Fibroblast of the conjunctiva (primary cell): Measurements from ENCODE around the gene PGLYRP4.

ENCODE experiments used
- DNase-seq: peaks from one replicate; pipeline ENCODE4 v3.0.0-alpha.2; 2010; ENCODE audit warnings: low read depth

The PGLYRP4 gene

DNA sequence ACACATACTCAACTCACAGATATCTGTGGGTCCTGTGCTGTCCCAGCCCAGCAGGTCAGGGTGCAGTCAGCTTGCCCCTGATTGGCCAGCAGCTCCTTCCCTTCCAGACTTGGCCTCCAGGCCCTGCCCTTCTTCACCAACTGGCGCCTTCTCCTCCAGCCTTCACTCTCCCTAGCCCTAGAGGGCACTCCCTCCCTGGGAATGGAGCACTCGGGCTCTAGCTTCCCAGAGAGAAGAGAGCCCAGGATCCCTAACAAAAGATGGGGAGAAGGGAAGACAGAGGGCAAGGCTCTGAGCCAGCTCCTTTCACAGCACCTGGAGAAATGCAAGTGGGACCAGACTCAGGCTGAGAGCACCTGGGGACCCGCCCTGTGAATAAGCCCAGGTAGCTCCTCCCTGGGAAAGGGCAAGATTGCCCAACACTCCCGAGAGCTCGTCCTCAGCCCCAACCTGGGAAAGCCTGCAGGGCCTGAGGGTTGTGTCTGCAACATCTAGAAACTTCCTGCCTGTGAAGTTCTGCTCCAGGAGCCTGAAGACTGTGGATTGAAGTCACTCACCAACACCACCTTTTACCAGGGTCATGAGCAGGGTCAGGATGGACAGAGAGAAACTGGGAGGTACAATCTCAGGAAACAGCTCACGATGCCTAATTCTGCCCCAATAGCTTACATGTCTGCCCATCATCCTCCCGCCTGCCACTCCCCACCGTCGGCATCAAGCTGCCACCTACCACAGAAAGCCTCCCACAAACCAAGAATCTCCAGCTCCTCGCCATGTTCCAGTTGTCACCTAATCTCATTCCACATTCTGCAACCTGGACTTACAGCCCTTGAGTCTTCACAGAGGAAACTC, at the start of gene PGLYRP4:
PGLYRP4 (minus strand) TSS at position 331 of the 852 bp plus-strand sequence. CDS start 909 bp downstream, outside the sequence.
- DNase-seq = no peak

DNA sequence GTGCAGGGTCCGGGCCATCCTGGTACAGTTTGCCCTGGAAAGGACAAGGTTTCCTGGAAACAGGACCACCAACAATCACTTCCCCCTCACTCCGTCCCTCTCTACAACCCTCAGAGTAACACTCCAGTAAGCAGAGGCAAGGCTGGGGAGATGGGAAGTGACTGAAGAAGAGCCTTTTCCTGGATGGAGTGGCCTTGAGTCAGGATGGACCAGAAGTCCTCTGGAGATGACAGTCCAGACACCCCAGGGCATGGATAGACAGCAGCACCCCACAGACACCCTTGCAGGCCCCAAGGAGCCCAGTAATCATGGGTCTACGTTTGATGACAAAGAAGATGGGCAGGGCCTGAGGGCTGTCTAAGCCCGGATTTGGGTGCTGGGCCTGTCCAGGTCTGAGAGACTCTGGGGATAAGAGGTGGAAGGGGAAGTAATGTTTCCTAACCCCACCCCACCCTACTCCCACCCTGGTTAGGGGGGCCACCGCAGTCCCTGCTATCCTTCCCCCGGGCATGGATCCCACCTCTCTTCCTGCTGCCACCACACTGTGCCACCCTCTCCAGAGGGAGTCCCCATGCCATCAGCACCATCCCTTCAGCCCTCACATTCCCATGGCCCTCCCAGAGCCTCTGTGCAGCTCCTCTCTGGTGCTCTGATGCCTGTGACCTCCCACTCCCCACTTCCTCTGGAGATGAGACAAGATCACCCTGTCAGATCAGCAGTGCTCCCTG, 49.4 kb upstream of the PGLYRP4 start:
- DNase-seq = no peak

DNA sequence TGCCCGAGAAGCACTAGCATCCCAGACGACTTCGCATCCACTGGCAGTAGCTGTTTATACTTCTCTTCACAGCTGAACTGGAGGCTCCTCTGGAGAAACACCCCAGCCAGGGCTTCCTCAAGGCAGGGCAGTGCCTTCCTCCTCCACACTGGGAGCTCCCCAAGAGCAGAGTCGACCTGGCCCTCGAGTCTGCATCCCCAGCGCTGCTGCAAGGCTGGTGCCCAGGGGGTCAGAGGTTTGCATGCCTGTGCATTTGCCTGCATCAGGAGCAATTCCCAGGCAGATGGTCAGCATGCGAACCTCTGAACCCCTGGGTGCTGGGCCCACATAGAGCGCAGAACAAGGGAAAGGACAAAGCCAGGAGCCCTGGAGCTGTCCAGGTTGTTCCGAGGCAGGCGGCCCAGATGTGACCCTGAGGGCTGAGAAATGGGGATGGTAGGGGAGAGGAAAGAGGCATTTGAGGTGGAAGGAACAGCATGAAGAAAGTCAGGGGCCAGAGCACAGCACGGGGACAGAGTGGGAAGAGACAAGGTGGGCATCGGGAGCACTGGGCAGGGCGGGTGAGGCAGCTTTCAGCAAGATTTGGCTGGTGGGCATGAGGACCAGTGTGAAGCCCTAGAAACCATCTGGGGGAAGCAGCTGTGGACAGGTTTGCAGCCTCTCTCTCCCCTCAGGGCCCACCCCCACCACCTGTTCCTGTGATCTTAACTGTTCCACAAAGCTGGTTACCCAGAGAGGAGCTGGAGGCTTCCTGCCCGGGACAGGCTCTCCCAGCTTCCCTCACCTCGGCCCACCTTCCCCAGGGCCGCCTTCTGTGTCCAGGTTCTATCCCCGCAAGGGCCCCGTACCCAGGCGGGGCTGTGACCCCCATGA, 48.6 kb upstream of the PGLYRP4 start:
- DNase-seq = no peak

GRCh38 chr1:153396461-153396860, 47.8 kb upstream of the PGLYRP4 start:
- DNase-seq = no peak

DNA sequence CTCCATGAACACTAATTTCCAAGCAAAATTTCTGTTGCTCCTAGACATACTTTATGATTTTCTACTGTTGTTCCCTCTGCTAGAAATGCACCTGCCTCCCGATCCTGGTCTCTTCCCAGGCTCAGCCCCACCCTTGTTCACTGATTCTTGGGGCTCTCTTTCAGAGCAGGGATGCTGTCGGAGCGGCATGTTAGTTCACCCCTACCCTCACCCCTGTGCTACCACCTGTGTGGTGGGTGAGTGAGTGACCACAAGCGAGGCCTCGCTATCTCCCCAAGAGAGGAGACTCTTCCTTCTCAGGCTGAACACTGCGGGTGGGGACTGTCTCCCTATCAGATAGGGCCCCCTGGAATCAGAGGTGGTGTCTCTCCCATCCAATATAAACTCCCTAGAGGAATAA, 47.1 kb upstream of the PGLYRP4 start:
- no peak for DNase-seq

- no peak for DNase-seq
Measured at GRCh38 chr1:153395136-153395685, 46.6 kb upstream of the PGLYRP4 start.

- no peak for DNase-seq
Measured at GRCh38 chr1:153394391-153394790, 45.8 kb upstream of the PGLYRP4 start.

- no peak for DNase-seq
Measured at GRCh38 chr1:153393926-153394325, 45.3 kb upstream of the PGLYRP4 start.

GRCh38 chr1:153392822-153393221, 44.2 kb upstream of the PGLYRP4 start:
- no peak for DNase-seq

GRCh38 chr1:153392258-153392657, 43.6 kb upstream of the PGLYRP4 start:
- DNase-seq = no peak

DNA sequence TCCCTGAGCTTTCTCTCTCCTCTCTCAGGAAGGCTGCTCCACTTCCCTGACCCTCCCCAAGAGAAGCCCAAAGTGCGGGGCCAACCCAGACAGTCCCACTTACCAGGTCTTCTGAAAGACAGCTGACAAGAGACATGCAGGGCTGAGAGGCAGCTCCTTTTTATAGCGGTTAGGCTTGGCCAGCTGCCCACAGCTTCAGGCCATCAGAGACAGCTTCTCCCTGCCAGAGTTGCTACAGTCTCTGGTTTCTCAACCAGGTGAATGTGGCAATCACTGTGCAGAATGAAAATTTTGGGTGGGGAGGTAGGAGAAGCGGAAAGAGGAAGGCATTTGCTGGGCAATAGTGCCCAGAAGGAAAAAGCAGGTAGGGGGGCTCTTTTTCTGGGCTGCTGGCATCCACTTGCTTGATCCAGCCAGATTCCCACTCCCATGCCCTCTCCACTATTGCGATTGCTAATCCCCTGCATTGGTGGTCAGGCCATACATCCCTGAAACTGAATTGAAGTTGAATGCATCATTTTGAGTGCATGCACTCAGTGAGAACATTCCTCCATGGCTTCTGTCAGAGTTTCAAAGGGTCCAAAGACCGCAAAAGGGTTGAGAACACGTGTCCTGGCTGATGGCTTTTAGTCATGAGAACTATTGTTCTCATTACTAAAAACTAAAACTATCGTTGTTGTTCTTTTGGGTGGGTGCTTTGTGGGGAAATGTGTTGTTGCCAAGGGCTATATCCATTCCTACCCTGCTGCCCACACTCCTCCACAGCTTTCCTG, 42.5 kb upstream of the PGLYRP4 start, which contains the start of gene S100A8:
S100A8 (minus strand) TSS at position 136 of the 773 bp plus-strand sequence. CDS start 538 bp downstream, outside the sequence.
- DNase-seq = no peak

- no peak for DNase-seq
Measured at GRCh38 chr1:153389973-153390879, 41.6 kb upstream of the PGLYRP4 start.

DNA sequence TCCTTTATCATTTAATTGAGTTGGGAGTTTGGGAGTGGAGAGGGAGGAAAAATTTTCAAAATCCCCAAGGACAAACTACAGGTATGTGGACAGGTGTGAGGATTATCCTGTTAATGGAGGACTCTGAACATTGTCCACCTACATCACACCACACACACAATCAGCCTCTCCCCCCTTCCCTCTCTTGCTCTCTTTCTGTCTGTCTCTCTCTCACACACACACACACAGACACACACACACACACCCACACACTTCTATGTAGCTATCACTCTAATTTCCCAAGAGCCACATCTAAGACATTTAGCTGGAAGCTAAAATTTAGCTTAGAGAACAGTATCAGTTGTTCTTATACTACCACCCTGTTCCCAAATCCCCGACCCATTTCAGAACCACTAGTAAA, 40.8 kb upstream of the PGLYRP4 start:
- no peak for DNase-seq

GRCh38 chr1:153387785-153388184, 39.1 kb upstream of the PGLYRP4 start:
- DNase-seq = no peak

DNA sequence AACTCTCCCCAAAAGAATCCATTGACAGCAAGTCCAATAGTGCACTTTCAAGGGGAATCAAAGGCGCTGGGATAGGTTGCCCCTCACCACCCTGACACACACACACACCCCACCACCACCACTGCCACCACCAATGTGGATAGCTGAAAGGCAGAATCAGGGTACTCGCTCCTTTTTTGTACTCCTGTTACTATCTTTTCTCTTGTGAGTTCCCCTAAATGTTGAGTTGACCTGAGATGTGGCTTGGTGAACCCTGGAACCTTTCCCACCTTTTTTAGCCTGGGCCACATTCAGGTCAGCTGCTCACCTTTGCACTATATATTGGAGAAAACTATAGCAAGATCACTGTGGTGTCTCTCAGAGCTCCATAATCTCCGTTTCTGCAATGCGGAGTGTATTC, 38.4 kb upstream of the PGLYRP4 start:
- no peak for DNase-seq

DNA sequence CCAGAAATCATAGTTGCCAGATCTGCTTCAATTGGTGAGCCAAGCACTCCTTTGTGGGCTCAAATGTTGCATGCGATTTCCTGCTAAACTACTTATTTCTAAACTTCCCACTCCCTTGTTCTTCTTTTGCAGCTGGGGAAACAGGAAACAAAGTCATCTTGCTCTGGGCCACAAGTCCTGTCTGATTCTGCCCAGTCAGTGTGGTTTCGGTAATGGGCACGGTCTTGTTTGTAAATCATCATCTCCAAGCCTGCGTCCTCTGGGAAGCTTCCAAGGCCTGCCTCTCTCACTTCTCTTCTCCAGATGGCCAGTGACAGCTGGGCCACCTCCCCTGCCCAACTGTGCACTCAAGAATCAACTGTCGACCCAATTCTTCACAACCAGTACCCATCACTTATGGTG, 37.9 kb upstream of the PGLYRP4 start:
- no peak for DNase-seq

DNA sequence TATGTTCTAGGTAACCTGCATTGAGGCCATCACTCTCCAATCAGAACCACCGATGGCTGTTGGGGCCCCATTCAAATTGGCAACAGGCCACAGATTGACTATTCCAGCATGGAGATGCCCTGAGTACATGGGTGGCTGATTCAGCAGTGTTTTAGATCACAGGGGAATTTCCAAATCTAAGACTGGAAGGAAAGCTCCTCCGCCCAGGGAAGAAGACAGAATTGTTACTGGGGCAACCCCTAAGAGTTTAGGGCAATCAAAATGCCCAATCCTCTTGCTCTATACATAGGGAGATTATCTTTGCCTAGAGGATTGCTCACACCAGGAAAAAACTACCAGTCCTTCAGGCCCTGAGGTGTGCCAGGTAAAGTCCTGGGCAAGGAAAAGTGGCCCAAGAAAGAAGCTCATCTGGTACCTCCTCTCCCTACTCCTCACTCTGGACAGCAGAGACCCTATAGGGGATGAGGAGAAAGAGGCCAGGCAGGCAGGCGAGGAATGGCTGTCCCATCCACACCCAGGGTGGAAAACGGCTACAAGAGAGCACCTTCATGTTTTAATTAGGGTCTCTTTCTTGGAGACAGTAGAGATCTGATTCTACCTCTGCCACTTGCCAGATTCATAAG, 36.4 kb upstream of the PGLYRP4 start:
- DNase-seq = no peak

DNA sequence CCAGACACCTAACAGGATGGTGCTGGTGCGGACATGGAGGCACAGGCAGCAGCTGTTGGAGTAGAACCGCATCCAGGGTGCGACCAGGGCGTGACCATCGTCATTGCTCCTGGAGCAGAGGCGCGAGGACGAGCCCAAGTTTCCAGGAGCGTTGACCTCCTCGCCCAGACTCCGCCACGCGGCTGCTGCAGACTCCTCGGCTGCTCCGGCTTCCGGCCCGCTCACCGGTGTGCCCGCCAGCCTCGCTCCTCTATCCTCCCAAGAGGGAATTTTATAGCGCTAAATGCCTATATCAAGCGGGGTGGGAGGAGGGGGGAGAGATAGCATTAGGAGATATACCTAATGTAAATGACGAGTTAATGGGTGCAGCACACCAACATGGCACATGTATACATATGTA, 32.1 kb upstream of the PGLYRP4 start:
- DNase-seq = no peak

GRCh38 chr1:153379591-153379990, 30.9 kb upstream of the PGLYRP4 start:
- DNase-seq = no peak

DNA sequence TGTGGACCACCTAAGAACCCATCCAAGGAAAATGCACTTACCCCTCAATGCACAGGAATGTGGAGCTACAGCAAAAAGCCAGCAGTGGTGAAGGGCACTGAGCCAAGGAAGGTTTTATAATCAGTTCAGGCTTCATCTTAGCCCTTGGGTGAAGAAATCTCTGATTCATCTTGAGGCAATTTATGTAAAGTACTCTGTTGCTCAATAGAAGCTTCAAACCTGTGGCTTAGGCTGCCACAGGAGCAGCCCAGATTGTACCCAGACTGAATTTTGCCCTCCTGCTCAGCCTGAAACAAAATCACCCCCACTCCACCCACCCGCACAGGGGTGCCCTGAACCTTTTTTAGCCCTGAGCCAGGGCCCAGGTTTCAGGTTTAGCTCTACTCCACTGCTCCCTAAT, 26.9 kb upstream of the PGLYRP4 start, which contains the start of gene S100A12:
S100A12 (minus strand) TSS at position 111 of the 400 bp plus-strand sequence. CDS start 1,029 bp downstream, outside the sequence.
- DNase-seq = peak; percentile 40
